Skeletal muscle satellite cell (primary cell): Measurements from ENCODE around the gene DHRSX.

ENCODE experiments used
- H3K27me3 ChIP-seq: 2 replicates; pipeline ENCODE4 v1.7.0; 2013; ENCODE audit warnings: low read length; ENCODE audit not compliant: control insufficient read depth, insufficient read depth
- H3K36me3 ChIP-seq: 2 replicates; pipeline ENCODE4 v1.7.0; 2013; ENCODE audit warnings: mild to moderate bottlenecking, control low read depth, low read length; ENCODE audit not compliant: insufficient read depth
- H3K4me1 ChIP-seq: 2 replicates; pipeline ENCODE4 v1.7.0; 2013; ENCODE audit warnings: low read length; ENCODE audit not compliant: control insufficient read depth, insufficient read depth
- H3K4me2 ChIP-seq: 2 replicates; pipeline ENCODE4 v1.7.0; 2013; ENCODE audit warnings: mild to moderate bottlenecking, low read length
- H3K4me3 ChIP-seq: 2 replicates; pipeline ENCODE4 v1.7.0; 2013; ENCODE audit warnings: low read length
- H3K9ac ChIP-seq: 2 replicates; pipeline ENCODE4 v1.7.0; 2013; ENCODE audit warnings: mild to moderate bottlenecking, low read depth, low read length, moderate library complexity
- H3K9me3 ChIP-seq: replicated peaks from 2 replicates; pipeline ENCODE4 v1.7.0; 2013; ENCODE audit warnings: mild to moderate bottlenecking, control low read depth, low read length

The DHRSX gene

GRCh38 chrX:2406891-2407518 is 93.8 kb downstream of the DHRSX start:
- Histone ChIP-seq H3K27me3 (no peaks in the 10 kb centered on the region), H3K4me3 (no peak overlapping the region), H3K4me1 (no peaks in the 10 kb centered on the region), H3K4me2 (no peak overlapping the region), H3K9me3 (no peaks in the 10 kb centered on the region), H3K36me3 (peaks cover 8% of the 10 kb centered on the region), H3K9ac (no peak overlapping the region)

- Histone ChIP-seq H3K27me3 (no peaks in the 10 kb centered on the region), H3K9ac (no peak overlapping the region), H3K4me3 (no peak overlapping the region), H3K9me3 (no peaks in the 10 kb centered on the region), H3K4me1 (no peaks in the 10 kb centered on the region), H3K4me2 (no peak overlapping the region), H3K36me3 (peaks cover 8% of the 10 kb centered on the region)
These were observed 96.0 kb downstream of the DHRSX start for GRCh38 chrX:2404776-2405175.

GRCh38 chrX:2402361-2402690 is 98.5 kb downstream of the DHRSX start:
- Histone ChIP-seq H3K27me3 (no peaks in the 10 kb centered on the region), H3K4me1 (peaks cover 7% of the 10 kb centered on the region), H3K9ac (no peak overlapping the region), H3K9me3 (no peaks in the 10 kb centered on the region), H3K4me3 (no peak overlapping the region), H3K36me3 (peaks cover under 1% of the 10 kb centered on the region), H3K4me2 (no peak overlapping the region)

- Histone ChIP-seq H3K4me1 (peaks cover 7% of the 10 kb centered on the region), H3K4me3 (no peak overlapping the region), H3K36me3 (no peaks in the 10 kb centered on the region), H3K9ac (no peak overlapping the region), H3K9me3 (no peaks in the 10 kb centered on the region), H3K4me2 (no peak overlapping the region), H3K27me3 (no peaks in the 10 kb centered on the region)
These were observed 99.0 kb downstream of the DHRSX start for GRCh38 chrX:2401590-2402360.

DNA sequence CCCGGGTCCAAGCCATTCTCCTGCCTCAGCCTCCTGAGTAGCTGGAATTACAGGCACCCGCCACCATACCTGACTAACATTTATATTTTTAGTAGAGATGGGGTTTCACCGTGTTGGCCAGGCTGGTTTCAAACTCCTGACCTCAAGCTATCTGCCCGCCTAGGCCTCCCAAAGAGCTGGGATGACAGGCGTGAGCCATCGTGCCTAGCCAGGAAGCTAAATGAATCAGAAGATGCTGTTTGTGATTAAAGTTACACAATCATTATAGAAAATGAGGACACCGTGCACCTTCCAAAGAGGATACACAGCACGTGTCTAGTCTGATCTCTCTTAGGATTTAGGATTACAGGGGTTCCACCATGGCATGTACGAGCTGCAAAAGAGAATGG is 99.6 kb downstream of the DHRSX start:
- H3K9me3 ChIP-seq = no peaks in the 10 kb centered on the region
- H3K4me3 ChIP-seq = no peak overlapping the region
- peaks cover 7% of the 10 kb centered on the region for H3K4me1 ChIP-seq
- no peak overlapping the region for H3K9ac ChIP-seq
- no peaks in the 10 kb centered on the region for H3K36me3 ChIP-seq
- no peaks in the 10 kb centered on the region for H3K27me3 ChIP-seq
- H3K4me2 ChIP-seq = no peak overlapping the region

DNA sequence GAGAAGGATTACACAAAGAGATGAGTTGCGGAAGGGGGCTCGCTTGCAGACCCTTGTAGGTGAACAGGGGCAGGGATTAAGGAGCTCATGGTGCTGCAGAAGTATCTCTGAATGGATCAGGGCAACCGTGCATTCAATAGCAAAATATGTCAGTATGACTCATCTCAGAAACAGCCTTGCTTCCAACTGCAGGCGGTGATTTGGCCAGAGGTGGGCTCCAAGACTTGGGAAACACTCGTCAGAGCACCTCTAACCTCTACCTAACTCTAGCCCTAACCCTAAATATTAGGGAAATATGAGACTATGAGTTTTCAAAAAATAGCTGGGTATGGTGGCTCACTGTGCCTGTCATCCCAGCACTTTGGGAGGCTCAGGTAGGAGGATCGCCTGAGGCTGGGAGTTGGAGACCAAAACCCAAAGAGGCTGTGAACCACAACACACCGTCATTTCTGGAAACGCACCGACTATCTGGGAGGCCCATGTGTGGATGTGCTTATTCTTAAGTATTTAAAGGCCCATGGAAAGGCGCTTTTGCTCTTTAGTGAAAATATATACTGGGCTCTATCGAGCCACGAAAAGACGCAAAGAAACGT is 102.6 kb downstream of the DHRSX start:
- Histone ChIP-seq H3K4me3 (no peak overlapping the region), H3K4me2 (no peak overlapping the region), H3K9me3 (no peaks in the 10 kb centered on the region), H3K36me3 (no peaks in the 10 kb centered on the region), H3K9ac (no peak overlapping the region), H3K27me3 (no peaks in the 10 kb centered on the region), H3K4me1 (peaks cover 7% of the 10 kb centered on the region)

DNA sequence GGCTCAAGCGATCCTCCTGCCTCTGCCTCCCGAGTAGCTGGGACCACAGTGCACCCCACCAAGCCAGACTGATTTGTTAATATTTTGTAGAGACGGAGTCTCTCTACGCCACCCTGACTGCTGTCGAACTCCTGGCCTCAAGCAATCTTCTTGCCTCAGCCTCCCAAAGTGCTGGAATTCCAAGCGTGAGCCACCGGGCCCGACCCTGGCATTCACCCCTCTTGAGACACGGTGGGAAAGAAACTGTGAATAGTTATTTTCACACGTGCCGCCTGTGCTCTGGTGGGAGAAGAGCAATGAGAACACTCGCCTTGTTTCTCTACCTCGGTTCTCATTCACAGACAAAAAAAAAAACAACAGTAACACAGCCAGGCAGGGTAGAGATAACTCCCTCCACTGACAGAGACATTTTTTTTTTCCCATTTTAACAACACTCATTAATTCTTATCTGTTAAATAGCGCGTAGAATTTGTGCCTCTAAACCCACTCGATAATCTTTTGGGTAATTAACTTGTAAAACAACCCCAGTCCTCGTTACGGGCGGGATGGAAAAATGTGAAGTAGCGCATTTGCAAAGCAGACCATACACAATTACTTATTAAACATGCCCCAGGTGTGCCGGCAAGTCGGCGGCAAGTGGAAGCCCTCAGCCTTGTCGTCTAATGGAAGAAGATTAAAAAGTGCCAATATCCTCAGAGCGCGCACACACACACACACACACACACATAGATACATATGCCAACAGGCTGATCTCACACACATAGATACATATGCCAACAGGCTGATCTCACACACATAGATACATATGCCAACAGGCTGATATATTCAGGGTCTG is 103.3 kb downstream of the DHRSX start:
- Histone ChIP-seq H3K4me2 (no peak overlapping the region), H3K9me3 (no peaks in the 10 kb centered on the region), H3K9ac (no peak overlapping the region), H3K4me1 (peaks cover 7% of the 10 kb centered on the region), H3K4me3 (no peak overlapping the region), H3K27me3 (no peaks in the 10 kb centered on the region), H3K36me3 (no peaks in the 10 kb centered on the region)

GRCh38 chrX:2395261-2395992 is 105.3 kb downstream of the DHRSX start:
- Histone ChIP-seq H3K4me1 (peaks cover 7% of the 10 kb centered on the region), H3K9ac (no peak overlapping the region), H3K9me3 (no peaks in the 10 kb centered on the region), H3K36me3 (peaks cover 3% of the 10 kb centered on the region), H3K27me3 (no peaks in the 10 kb centered on the region), H3K4me3 (no peak overlapping the region), H3K4me2 (no peak overlapping the region)

DNA sequence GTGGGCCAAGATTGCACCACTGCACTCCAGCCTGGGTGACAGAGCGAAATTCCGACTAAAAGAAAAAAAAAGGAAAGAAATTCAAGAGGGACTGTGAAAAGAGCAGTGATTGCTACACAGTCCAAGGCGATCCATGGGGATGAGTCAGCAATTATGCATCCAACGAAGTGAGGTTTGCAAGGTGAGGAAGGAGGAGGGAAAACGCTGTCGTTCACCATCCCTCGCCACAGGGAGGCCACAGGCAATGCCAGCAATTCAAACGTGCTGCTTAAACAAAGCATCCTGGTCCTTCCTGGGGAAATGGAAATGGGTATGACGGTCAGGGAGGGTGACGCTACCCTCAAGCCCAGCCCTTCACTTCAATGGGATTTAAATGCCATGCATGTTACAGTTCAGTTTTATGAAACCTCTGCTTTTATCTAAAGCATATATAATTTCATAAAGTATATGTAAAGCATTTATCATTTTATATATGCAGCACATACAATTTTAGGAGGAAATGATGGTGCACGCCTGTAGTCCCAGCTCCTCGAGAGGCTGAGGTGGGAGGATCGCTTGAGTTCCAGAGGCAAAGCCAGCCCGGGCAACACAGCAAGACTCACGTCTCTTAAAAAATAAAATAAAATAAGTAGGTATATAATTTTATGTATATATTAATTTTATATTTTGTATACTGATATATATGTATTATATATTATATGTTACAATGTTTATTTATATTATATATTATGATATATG is 108.7 kb downstream of the DHRSX start:
- Histone ChIP-seq H3K36me3 (peaks cover 3% of the 10 kb centered on the region), H3K4me2 (no peak overlapping the region), H3K9ac (no peak overlapping the region), H3K4me3 (no peak overlapping the region), H3K27me3 (no peaks in the 10 kb centered on the region), H3K9me3 (no peaks in the 10 kb centered on the region), H3K4me1 (no peaks in the 10 kb centered on the region)

- H3K4me3 ChIP-seq = no peak overlapping the region
- no peaks in the 10 kb centered on the region for H3K4me1 ChIP-seq
- no peaks in the 10 kb centered on the region for H3K27me3 ChIP-seq
- no peak overlapping the region for H3K4me2 ChIP-seq
- H3K36me3 ChIP-seq = peaks cover 3% of the 10 kb centered on the region
- peaks cover under 1% of the 10 kb centered on the region for H3K9me3 ChIP-seq
- no peak overlapping the region for H3K9ac ChIP-seq
These were observed 110.0 kb downstream of the DHRSX start for GRCh38 chrX:2390754-2391153.
